Stimulated activated CD8-positive, alpha-beta memory T cell treated with anti-CD3 and anti-CD28 coated beads, Interleukin-2, amount 100 ng/mL, for 1 hour (primary cell): Measurements from ENCODE around the gene MPV17.
"Not testable (repeated sequence)": the region's sequence is repeated elsewhere in the genome, so short reads cannot be mapped to it uniquely, and the experiment has no call there.

Source experiments
- DNase-seq, 2 donors: peaks; one replicate each; pipeline ENCODE4 v3.0.0-alpha.2; 2020; ENCODE audit warnings: low read depth in 2 of 2

The MPV17 gene, protein sequence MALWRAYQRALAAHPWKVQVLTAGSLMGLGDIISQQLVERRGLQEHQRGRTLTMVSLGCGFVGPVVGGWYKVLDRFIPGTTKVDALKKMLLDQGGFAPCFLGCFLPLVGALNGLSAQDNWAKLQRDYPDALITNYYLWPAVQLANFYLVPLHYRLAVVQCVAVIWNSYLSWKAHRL

DNA sequence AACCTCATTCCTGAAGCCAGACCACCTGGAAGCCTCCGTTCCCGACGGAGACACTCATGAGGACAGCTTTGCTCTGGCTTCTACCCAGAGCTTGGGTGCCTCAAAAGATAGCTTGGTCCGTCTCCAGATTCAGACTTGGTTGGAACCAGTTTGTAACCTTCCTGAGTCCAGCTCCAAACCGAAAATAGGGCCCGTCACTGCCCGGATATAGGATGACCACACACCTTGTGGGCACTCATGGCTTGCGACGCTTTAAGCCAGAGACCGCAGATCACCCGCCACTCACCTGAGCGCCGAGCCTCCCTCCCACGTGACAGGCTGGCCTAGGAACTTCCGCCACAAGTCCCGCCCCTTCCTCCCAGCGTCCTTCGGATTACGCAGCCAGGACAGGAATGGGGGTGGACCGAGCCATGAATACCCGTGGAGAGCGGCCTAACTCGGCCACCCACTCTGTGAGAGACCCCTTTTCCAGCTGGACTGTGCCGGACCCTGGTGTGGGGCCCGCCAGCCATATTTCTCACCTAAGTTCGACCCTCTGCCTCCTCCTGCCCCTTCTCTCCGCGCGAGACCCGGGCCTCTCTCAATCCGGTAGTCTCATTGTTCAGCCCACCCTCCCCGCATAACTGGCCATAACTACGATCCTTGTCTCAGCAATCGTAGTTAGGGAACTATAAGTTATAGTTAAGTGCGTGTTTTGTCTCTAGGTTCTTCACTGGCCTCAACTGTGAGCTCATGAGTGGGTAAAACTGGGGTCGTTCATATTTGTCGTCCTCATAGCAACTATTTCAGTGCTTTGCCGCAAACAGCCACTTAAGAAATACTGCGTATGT lies at the start of gene MPV17:
Gene MPV17 (minus strand): TSS at position 332 of the 830 bp plus-strand sequence. CDS start 580 bp downstream, outside the sequence.
- peak; percentile 69 to 72 for DNase-seq

DNA sequence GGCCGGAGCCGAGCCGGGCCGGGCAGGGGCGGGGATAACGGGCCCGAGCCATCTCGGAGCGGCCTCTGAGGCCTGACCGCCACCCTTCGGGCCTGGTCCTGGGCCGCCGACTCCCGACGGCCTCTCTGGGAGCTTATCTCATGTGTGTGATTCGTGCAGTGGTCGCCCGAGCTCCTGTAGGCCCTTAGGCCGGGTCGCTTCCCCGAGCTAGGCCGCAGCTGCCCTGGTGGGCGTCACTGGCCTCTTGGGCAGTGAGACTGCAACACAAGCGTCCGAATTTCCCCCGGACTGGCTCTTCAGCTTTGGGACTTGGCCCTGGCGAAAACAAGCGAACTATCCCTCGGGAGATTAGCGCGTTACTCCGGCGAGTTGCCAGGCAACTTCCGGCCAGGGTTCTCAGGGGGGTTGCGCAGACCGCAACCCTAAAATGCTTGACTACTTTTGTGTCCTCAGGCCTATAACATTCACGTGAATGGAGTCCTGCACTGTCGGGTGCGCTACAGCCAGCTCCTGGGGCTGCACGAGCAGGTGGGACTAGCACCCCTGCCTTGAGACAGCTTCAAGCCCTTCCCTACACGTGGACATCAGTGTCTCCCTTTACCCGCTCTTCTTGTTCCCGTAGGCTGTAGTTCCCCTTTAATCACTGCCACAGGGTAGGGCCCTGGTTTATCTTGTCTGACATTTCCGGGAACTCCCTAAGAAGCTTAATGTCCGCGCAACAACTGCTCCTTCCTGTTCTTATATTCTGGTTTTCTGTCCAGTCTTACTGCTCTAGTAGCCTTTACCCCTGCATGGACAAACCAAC lies 48.1 kb upstream of the MPV17 start:
- DNase-seq, result no peak

DNA sequence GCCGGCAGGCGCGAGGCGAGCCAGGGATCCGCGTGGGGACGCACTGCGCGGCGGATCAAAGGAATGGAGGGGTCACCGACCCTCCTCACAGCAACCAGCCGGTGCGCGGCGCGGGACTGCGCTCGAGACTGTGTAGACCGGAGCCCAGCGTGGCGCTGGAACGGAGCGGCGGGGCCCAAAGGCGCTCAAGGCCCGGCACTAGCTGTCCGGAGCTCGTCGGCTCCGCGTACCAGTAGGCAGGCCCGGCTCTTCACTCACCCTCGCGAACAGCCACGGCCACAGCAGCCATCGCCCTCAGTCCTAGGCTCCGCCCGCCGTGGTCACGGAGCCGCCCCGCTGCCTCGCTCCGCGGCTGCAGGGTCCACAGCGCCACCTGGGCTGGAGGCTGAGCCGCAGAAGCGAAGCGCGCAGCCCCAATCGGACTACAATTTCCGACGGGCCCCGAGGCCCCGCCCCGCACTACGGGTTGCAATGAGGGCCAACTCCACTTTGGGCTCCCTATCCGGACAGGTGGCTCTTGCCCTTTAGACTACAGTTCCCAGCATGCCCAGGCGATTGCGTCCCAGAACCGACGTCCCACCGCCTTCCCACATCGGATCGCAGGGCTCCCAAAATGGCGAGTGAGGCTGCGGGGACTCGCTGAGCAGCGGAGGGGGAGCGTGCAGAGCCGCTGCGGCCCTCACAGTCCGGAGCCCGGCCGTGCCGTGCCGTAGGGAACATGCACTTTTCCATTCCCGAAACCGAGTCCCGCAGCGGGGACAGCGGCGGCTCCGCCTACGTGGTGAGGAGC lies 47.3 kb upstream of the MPV17 start, which contains the start of the genes EIF2B4 and SNX17:
Gene EIF2B4 (minus strand): TSS at position 313 of the 790 bp plus-strand sequence. CDS start 24 bp downstream, at position 289.
Gene SNX17 (plus strand): TSS at position 591 of the 790 bp plus-strand sequence. CDS start 128 bp downstream, at position 719.
- peak; percentile 98 to 99 for DNase-seq

DNA sequence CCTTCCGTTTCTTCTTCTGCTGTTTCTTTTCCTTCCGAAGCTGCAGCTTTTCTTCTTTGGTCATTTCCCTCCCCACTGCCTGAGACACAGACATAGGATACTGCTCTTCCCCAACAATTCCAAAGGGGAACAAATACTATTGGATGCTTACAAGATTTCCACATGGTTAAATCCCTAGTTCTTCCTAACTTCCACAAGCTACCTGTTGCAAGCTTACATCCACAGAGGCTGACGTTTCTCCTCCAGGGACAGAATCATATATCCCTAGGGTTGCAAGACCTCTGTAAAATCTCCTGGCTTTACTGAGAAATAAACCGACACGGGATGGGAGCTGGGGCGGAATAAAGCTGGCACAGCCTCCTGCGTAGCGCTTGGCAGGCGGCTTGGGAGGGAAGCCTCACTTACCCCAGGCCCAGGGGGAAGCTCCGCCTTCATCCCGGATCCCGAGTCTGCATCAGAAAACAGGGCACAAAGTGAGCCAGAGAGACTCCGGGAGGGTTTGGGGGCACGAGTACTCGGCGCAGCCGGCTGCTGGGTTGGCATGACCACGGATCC lies 46.7 kb upstream of the MPV17 start:
- DNase-seq, result no peak

DNA sequence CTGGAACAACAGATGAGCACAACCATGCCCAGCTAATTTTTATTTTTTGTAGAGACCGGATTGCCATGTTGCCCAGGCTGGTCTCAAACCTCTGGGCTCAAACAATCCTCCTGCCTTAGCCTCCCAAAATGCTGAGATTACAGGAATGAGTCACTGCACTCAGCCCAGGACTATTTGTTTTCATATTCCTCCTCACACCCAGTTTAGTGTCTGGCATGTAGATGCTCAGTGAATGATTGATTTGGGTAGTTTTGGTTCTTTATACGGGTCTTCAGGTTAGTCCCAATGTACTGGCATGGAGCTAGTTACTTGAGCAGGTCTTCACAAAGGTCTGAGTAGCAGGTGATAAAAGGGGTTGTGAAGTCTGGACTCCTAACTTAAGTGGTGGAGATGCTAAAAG lies 41.0 kb upstream of the MPV17 start:
- DNase-seq, result no peak

DNA sequence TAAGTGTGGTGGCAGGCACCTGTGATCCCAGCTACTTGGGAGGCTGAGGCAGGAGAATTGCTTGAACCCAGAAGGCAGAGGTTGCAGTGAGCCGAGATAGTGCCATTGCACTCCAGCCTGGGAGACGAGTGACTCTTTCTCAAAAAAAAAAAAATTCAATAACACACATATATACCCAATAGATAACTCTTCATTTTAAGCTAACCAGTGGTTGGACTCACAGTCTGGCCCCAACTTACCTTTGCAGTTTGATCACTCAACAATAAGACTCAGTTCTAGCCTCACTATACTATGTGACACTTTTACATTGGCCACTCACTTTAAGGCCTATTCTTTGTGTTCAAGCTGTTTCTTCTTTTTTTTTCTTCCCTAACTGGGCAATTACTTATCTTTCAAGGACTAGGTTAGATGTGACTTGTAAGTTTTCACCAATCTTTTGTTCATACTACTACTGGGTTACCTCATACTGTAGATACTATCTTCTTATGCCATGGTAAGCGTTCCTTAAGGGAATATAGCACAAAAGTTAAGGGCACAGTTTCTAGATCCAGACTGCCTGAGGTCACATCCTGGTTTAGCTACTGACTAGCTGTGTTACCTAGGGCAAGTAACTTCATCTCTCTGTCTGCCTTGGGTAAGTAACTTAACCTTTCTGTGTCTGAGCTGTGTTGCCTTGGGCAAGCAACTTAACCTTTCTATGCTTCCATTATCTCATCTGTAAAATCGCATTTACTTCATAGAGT lies 40.0 kb upstream of the MPV17 start:
- DNase-seq, result no peak

DNA sequence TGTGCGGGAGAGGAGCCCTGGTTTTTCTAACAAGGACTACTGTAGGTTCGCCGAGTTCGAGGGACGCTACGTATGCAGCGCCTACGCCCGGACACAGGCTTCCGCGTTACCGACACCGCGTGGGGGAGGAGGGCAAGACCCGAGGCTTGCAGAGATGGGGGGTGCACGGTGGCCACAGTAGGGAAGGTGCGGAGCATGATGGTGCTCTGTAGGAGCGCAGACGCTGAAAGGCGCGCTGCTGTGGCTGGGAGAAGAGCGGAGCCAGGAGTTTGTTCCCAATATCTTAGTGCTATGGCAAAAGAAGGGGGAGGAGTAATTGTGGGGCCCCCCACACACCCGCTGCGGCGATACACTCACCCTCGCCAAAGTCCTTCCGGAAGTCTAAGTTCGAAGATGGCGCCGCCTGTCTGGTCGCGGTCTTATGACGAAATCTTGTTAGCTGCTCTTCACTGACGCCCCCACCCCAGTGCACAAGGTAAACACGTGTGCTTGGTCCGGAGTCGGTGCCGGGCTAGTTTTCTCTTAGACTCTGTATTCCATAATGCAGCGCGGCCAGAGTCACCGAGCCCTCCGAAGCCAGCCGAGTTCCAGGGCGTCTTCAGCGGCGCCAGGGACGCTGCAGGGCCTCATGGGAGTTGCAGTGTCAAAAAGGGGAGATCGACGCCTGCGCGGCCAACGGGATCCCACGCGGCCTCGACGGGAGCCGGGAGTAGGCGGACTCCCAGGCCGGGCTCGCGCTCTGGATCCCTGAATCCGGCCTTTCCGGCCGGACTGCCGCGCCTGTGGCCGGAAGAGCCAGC lies 33.7 kb upstream of the MPV17 start, which contains the start of gene GTF3C2:
Gene GTF3C2 (minus strand): TSS at position 383 of the 800 bp plus-strand sequence. CDS start 13,210 bp downstream, outside the sequence.
- DNase-seq, result peak; percentile 83 to 85

DNA sequence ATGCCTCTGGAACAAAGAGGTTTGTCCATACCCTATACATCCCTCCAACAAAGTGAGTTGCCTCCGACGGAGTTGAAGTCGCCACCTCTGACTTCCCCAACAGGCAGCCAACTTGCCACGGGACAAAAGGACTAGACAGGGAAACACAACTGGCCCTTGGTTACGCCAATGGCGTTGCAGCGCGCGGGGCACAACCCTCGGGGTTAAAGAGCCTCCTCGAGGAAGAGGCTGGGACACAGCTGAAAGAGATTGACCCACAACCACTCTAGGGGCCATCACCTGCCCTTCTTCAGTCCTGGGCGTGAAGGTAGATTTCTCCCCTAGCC lies 33.1 kb upstream of the MPV17 start:
- DNase-seq, result no peak

DNA sequence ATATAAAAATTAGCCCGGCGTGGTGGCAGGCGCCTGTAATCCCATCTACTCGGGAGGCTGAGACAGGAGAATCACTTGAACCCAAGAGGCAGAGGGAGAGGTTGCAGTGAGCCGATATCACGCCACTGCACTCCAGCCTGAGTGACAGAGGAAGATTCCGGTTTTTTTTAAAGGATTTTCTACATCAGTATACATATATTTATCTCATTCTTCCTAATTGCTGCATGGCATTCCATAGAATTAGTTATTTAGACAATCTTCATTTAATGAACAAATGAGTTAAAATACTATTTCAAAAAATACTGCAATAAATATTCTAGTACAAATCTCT lies 31.7 kb upstream of the MPV17 start:
- DNase-seq, result no peak

DNA sequence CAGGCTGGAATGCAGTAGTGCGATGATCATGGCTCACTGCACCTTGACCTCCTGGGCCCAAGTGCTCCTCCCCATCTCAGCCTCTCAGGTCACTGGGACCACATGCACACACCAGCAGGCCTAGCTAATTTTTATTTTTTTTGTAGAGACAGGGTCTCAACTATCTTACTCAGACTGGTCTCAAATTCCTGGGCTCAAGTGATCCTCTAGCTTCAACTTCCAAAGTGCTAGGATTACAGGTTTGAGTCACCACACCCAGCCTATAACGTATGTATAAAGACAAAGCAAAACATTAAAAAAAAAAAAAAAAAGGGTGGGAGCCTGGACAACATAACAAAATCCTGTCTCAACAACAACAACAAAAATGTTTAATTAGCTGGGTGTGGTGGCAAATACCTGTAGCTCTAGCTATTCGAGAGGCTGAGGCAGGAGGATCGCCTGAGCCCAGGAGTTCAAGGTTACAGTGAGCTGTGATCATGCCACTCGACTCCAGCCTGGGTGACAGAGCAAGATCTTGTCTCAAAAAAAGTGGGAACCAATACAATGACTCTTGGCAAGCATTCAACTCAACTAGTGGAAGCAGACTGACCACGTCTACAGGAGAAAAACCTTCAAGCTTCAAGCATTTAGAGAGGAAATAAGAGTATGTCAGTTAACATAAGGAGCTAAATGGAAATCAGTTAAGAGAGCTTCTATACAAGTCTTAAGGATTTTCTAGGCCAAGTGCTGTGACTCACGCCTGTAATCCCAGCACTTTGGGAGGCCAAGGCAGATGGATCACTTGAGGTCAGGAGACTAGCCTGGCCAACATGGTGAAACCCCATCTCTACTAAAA lies 31.1 kb upstream of the MPV17 start:
- no peak for DNase-seq

DNA sequence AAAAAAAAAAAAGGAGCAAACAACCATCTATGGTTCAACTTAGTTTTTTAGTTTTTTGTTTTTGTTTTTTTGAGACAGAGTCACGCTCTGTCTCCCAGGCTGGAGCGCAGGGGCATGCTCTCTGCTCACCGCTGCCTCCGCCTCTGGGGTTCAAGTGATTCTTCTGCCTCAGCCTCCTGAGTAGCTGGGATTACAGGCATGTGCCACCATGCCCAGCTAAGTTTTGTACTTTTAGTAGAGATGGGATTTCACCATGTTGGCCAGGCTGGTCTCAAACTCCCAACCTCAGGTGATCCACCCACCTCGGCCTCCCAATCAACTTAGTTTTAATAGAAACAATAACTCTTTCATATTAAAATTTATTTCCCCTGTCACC lies 30.5 kb upstream of the MPV17 start:
- not testable (repeated sequence) for DNase-seq

DNA sequence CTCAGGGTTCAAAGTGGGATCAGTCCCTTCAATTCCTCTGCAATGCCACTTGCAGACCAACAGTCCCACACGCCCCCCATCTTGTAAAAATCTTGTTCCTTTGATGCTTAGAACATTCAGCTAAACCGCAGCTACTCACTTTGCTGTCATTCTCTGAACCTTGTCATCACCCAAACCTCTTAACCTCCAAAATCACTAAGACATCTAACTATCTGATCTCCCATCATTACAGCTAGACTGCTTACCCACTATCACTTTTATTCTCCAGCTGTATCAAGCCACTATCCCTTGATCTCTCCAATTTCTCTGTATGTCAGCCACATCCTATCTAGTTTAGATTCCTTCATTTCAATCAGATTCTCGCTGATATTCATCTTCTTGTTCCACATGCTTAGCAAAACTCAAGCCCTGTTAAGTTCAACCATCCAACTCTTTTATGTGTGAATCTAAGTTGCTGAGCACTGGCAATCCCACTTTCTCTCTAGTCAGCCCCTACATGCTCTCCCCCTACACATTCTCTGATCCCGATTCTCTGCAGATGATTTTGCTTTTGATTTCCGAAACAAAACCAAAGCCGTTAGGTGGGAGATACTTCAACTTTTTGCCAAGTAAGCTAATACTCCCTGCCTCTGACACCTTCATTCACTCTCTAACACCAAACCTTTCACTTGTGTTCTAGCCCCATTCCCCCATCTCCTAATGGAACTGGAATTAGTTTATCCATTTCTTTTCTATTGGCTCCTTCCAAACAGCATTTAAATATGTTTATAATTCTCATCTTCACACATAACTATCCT lies 29.1 kb upstream of the MPV17 start:
- no peak for DNase-seq

DNA sequence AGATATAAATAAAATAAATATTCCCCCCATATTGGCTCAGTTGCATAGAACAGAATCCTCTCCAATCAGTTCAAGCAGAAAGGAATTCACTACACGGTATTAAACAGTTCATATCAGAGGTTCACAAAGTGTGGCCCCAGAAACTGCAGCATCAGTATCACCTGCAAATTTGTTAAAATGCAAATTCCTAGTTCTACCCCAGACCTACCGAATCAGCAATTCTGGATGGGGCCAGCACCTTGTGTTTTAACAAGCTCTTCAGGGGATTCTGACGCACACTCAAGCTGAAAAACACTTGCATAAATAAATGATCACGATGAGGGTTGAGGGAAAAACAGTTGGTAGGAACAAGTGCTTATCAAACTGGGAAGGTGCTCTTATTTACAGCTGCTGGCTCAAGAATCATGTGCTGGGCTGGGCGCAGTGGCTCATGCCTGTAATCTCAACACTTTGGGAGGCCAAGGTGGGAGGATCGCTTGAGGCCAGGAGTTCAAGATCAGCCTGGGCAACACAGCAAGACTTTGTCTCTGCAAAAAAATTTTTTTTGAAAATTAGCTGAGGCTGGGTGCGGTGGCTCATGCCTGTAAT lies 27.3 kb upstream of the MPV17 start:
- no peak for DNase-seq

DNA sequence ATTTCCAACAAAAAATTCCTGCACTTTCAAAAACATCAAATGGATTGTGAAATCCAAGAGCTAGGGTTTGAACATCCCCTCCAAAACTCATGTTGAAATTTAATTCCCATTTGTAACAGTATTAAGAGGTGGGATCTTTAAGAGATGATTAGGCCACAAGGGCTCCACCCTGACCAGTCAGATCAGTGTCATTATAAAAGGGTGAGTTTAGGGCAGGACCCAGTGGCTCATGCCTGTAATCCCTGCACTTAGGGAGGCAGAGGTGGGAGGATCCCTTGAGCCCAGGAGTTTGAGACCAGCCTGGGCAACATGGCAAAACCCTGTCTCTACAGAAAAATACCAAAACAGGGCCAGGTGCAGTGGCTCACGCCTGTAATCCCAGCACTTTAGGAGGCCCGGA lies 24.7 kb upstream of the MPV17 start:
- DNase-seq, result no peak

DNA sequence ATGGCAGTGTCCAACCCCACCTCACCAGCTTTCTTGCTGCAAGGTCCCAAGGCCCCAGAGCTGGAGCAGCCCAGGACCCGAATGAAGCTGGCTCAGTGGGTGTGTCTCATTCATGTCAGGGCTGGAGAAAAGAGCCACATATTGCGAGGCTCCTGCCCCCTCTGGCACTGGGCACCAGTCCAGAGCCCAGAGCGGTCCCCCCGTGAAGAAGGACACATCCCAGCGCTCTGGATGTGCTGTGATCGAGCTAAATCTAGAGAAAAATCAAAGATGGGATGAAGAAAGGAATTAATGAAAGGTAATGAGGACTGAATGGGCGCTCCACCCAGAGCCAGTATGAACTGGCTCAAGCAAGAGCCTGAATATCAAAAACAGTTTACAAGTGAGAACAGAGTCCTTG lies 13.3 kb upstream of the MPV17 start:
- DNase-seq, result no peak

DNA sequence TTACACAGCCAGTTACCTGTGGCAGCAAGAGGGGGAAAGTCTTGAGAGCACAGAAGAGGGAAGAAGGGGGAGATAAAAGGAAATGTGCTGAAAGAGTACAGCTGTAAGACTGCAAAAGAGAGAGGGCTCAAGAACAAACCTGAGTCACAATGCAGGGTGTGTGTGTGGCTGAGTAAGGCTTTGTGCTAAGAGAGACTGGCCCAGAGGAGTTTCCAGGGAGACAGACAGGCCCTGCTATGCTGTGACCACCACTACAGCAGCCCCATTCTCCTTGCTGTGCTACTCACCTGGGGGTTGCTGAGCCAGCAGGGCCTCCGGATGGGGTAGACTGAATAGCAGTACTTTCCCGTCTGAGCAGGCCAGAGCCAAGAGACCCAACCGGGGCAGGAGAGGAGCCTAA lies 12.4 kb upstream of the MPV17 start:
- no peak for DNase-seq

DNA sequence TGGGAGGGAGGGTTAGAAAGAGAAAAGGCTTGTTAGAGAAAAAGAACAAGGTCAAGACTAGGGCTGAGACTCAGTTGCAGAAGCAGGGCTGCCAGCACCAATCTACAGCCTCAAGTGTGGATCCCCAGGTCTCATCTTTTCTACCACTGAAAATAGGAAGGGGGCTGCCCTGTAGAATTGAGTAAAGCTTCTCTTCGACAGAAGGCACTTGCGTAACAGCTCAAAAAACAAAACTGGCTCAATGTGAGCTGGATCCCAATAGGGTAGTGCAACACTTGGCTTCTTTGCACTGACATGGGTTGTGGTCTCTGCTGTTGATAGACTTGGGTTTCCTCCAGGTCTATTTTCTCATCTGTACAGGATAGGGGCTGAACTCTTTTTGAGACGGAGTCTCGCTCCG lies 1.8 kb upstream of the MPV17 start:
- DNase-seq, result no peak
